CD4-positive, CD25-positive, alpha-beta regulatory T cell (primary cell): Measurements from ENCODE around the gene CROCC. TPM values are rescaled to one million over a fixed set of nuclear protein-coding genes. Genes with fewer than 3 reads are reported as not detected.
"Not testable (repeated sequence)": the region's sequence is repeated elsewhere in the genome, so short reads cannot be mapped to it uniquely, and the experiment has no call there.

ENCODE experiments used
- ATAC-seq, 2 donors: fragments of 150-1000 bp; cut with Tn5 transposase; one replicate each; pipeline ENCODE4 v1.10.0; 2021; ENCODE audit warnings: low read depth in 2 of 2, moderate number of reproducible peaks in 2 of 2, moderate library complexity in 1 of 2
- DNase-seq, 3 donors: peaks; one replicate each; pipeline versions ENCODE4 v3.0.0 to v3.0.0-alpha.2; 2012 to 2022; ENCODE audit warnings: mixed read lengths in 1 of 3
- H3K27ac ChIP-seq: one replicate; pipeline ENCODE4 v1.7.0; 2013; ENCODE audit warnings: mild to moderate bottlenecking, low read length; ENCODE audit not compliant: insufficient read depth, poor library complexity, severe bottlenecking
- H3K27me3 ChIP-seq: one replicate; pipeline ENCODE4 v1.7.0; 2013; ENCODE audit warnings: low read length; ENCODE audit not compliant: control insufficient read depth, insufficient read depth
- H3K36me3 ChIP-seq: one replicate; pipeline ENCODE4 v1.7.0; 2013; ENCODE audit warnings: mild to moderate bottlenecking, low read length, moderate library complexity; ENCODE audit not compliant: control insufficient read depth, insufficient read depth
- H3K4me1 ChIP-seq: 2 replicates; pipeline ENCODE4 v1.7.0; 2013; ENCODE audit warnings: mild to moderate bottlenecking, low read length; ENCODE audit not compliant: insufficient read depth, control insufficient read depth, poor library complexity, severe bottlenecking
- H3K4me3 ChIP-seq: one replicate; pipeline ENCODE4 v1.7.0; 2013; ENCODE audit warnings: low read depth, mild to moderate bottlenecking, low read length, moderate library complexity
- H3K9me3 ChIP-seq, 2 experiments: 1 replicate in 1 of 2; 2 replicates in 1 of 2; pipeline ENCODE4 v1.7.0; 2013; ENCODE audit warnings: low read length in 2 of 2, mild to moderate bottlenecking in 1 of 2, moderate library complexity in 1 of 2; ENCODE audit not compliant: control insufficient read depth in 2 of 2
- H3K27ac Mint-ChIP-seq, 3 donors: one replicate each; pipeline ENCODE4 v1.8.0; 2020 to 2022; ENCODE audit warnings: mild to moderate bottlenecking in 3 of 3, mixed read lengths in 3 of 3, moderate library complexity in 2 of 3
- H3K27me3 Mint-ChIP-seq: one replicate; pipeline ENCODE4 v1.8.0; 2022; ENCODE audit warnings: mild to moderate bottlenecking, mixed read lengths
- H3K36me3 Mint-ChIP-seq: one replicate; pipeline ENCODE4 v1.8.0; 2020; ENCODE audit warnings: mixed read lengths
- H3K4me1 Mint-ChIP-seq, 4 donors: one replicate each; pipeline ENCODE4 v1.8.0; 2020 to 2022; ENCODE audit warnings: mixed read lengths in 4 of 4, mild to moderate bottlenecking in 1 of 4
- H3K4me3 Mint-ChIP-seq, 4 donors: one replicate each; pipeline ENCODE4 v1.8.0; 2020 to 2022; ENCODE audit warnings: mild to moderate bottlenecking in 4 of 4, mixed read lengths in 4 of 4, moderate library complexity in 3 of 4
- H3K9me3 Mint-ChIP-seq, 7 donors: one replicate each; pipeline ENCODE4 v1.8.0; 2020 to 2022; ENCODE audit warnings: mixed read lengths in 7 of 7, mild to moderate bottlenecking in 3 of 7, moderate library complexity in 2 of 7
- polyA plus RNA-seq, 4 donors: library from polyadenylated mRNA; unstranded; fragments of 300-500 nt; fragmentation: Illumina TruSeq; gene quantifications; one replicate each; pipeline ENCODE4 v1.2.3, GENCODE V29; 2021
- total RNA-seq: library from RNA; stranded (reverse); gene quantifications from one replicate; pipeline ENCODE4 v1.2.3, GENCODE V29; 2022

CROCC gene
- total and polyA plus RNA-seq, 5 donors from 2014 or later, result 3.9 to 46.1 (median 4.3) TPM

GRCh38 chr1:16895233-16895597 lies 26.5 kb upstream of the CROCC start:
- Mint-ChIP-seq H3K27ac (peak overlapping the region; percentile 65 to 100 (median 100)), H3K4me1 (peaks cover 3 to 33% (median 19%) of the 10 kb centered on the region in 4 donors), H3K4me3 (peak overlapping the region; percentile 56 to 85 (median 83)), H3K27me3 (peaks cover 34% of the 10 kb centered on the region)
- H3K4me1 ChIP-seq, result peaks cover 12% of the 10 kb centered on the region
- H3K9me3 ChIP-seq, H3K36me3 Mint-ChIP-seq, H3K27me3 ChIP-seq, H3K36me3 ChIP-seq, DNase-seq, ATAC-seq, H3K9me3 Mint-ChIP-seq: not testable (repeated sequence)
- H3K4me3 ChIP-seq, result peak overlapping the region; percentile 59
- H3K27ac ChIP-seq, result peak overlapping the region; percentile 85

- Mint-ChIP-seq H3K4me3 (peak within 1 kb of the TSS; percentile 82 to 85 (median 84)), H3K4me1 (peaks cover 3 to 34% (median 19%) of the 10 kb centered on the region in 4 donors), H3K27ac (peak within 1 kb of the TSS; percentile 90 to 100 (median 100)), H3K27me3 (peaks cover 28% of the 10 kb centered on the region)
- Histone ChIP-seq H3K4me1 (peaks cover 12% of the 10 kb centered on the region), H3K4me3 (peak within 1 kb of the TSS; percentile 59), H3K27ac (peak within 1 kb of the TSS; percentile 85)
- ATAC-seq, result peak; percentile 99 to 100
- not testable (repeated sequence) for H3K27me3 ChIP-seq, H3K36me3 ChIP-seq, H3K36me3 Mint-ChIP-seq, H3K9me3 ChIP-seq, H3K9me3 Mint-ChIP-seq
- peak; percentile 87 to 94 (median 89) for DNase-seq
These were observed 26.0 kb upstream of the CROCC start, which contains the start of gene RNU1-2 for GRCh38 chr1:16895598-16896315. TSS of gene RNU1-2 (plus strand) at chr1:16895980.

- Histone ChIP-seq H3K4me1 (peaks cover 12% of the 10 kb centered on the region), H3K27ac (peak overlapping the region; percentile 85), H3K4me3 (peak overlapping the region; percentile 45)
- not testable (repeated sequence) for H3K9me3 Mint-ChIP-seq, H3K9me3 ChIP-seq, H3K36me3 Mint-ChIP-seq, H3K27me3 ChIP-seq, H3K36me3 ChIP-seq
- Mint-ChIP-seq H3K27me3 (peaks cover 26% of the 10 kb centered on the region), H3K27ac (peak overlapping the region; percentile 90 to 100 (median 100)), H3K4me3 (peak overlapping the region; percentile 82 to 85 (median 84)), H3K4me1 (peaks cover 3 to 41% (median 23%) of the 10 kb centered on the region in 4 donors)
- DNase-seq (peak; percentile 67 to 75 (median 71)), ATAC-seq (peak; percentile 4 to 10)
These were observed 25.2 kb upstream of the CROCC start for GRCh38 chr1:16896316-16897055.

- H3K36me3 ChIP-seq, H3K9me3 ChIP-seq, H3K27ac ChIP-seq, H3K9me3 Mint-ChIP-seq, ATAC-seq, H3K27me3 ChIP-seq, DNase-seq, H3K36me3 Mint-ChIP-seq, H3K4me3 ChIP-seq: not testable (repeated sequence)
- peaks cover 15% of the 10 kb centered on the region for H3K4me1 ChIP-seq
- Mint-ChIP-seq H3K27ac (peak overlapping the region; percentile 54 to 100 (median 90)), H3K4me1 (peaks cover 3 to 46% (median 26%) of the 10 kb centered on the region in 4 donors), H3K27me3 (peaks cover 19% of the 10 kb centered on the region), H3K4me3 (peak overlapping the region; percentile 36 to 91 (median 66))
These were observed 24.1 kb upstream of the CROCC start for GRCh38 chr1:16897653-16898052.

GRCh38 chr1:16898298-16898697 lies 23.4 kb upstream of the CROCC start:
- not testable (repeated sequence) for H3K27me3 ChIP-seq, H3K9me3 ChIP-seq, H3K4me3 ChIP-seq, DNase-seq, H3K36me3 ChIP-seq, H3K9me3 Mint-ChIP-seq, H3K27ac ChIP-seq, H3K36me3 Mint-ChIP-seq, ATAC-seq
- Mint-ChIP-seq H3K4me3 (peak overlapping the region in 2 of 4 donors; percentile 85 to 91), H3K27me3 (peaks cover 17% of the 10 kb centered on the region), H3K4me1 (peaks cover 3 to 46% (median 31%) of the 10 kb centered on the region in 4 donors), H3K27ac (peak overlapping the region in 2 of 3 donors; percentile 29 to 100)
- H3K4me1 ChIP-seq, result peaks cover 21% of the 10 kb centered on the region

- H3K9me3 ChIP-seq, ATAC-seq, H3K27ac Mint-ChIP-seq, DNase-seq, H3K4me3 Mint-ChIP-seq, H3K4me3 ChIP-seq, H3K27ac ChIP-seq, H3K27me3 ChIP-seq, H3K9me3 Mint-ChIP-seq, H3K36me3 ChIP-seq, H3K36me3 Mint-ChIP-seq: not testable (repeated sequence)
- Mint-ChIP-seq H3K27me3 (peaks cover 15% of the 10 kb centered on the region), H3K4me1 (peaks cover 9 to 46% (median 37%) of the 10 kb centered on the region in 4 donors)
- H3K4me1 ChIP-seq, result peaks cover 28% of the 10 kb centered on the region
These were observed 22.7 kb upstream of the CROCC start for GRCh38 chr1:16899020-16899419.

- no peaks in the 10 kb centered on the region for H3K36me3 ChIP-seq
- H3K27ac ChIP-seq, result no peak overlapping the region
- DNase-seq, result no peak
- no peak overlapping the region for H3K4me3 ChIP-seq
- no peaks in the 10 kb centered on the region for H3K27me3 ChIP-seq
- no peaks in the 10 kb centered on the region for H3K9me3 ChIP-seq
- peaks cover 0 to 2% (median 0%) of the 10 kb centered on the region in 7 donors for H3K9me3 Mint-ChIP-seq
- peaks cover 9 to 43% (median 33%) of the 10 kb centered on the region in 4 donors for H3K4me1 Mint-ChIP-seq
- H3K27me3 Mint-ChIP-seq, result peaks cover 8% of the 10 kb centered on the region
- peaks cover 37% of the 10 kb centered on the region for H3K4me1 ChIP-seq
- peak overlapping the region in 1 of 4 donors; percentile 45 for H3K4me3 Mint-ChIP-seq
- H3K27ac Mint-ChIP-seq, result peak overlapping the region in 2 of 3 donors; percentile 42 to 91
- ATAC-seq, result no peak
- no peaks in the 10 kb centered on the region for H3K36me3 Mint-ChIP-seq
These were observed 21.0 kb upstream of the CROCC start for GRCh38 chr1:16900751-16901150.
